ENCODE results near the gene MRPS12. TPM values are rescaled to one million over a fixed set of nuclear protein-coding genes. Genes with fewer than 3 reads are reported as not detected.

Gene MRPS12
- total and polyA plus RNA-seq, 9 of the 15 experiments (the other 6 are each of a cell fraction or from before 2014, with no cell fraction given), result 8.1 to 174 (median 52.0) TPM

- no peak for FAIRE-seq
- ATAC-seq, result peak; percentile 63
Observed at GRCh38 chr19:38917921-38918491, 12.7 kb upstream of the MRPS12 start.

More at GRCh38 chr19:38917921-38918491, 12.7 kb upstream of the MRPS12 start:
- Histone ChIP-seq H3K4me3 (no peak overlapping the region), H2AFZ (ENCODE audit: low read depth, low read length) (no peak overlapping the region), H4K20me1 (replicated peaks; ENCODE audit: control insufficient read depth, insufficient read depth, low read length) (no peaks in the 10 kb centered on the region), H3K9ac (ENCODE audit: insufficient read depth in 1 of 2, low read depth in 2 of 2, low read length in 2 of 2) (peak overlapping the region in 1 of 2 experiments; percentile 71; a peak in 2 of 4 replicates), H3K79me2 (ENCODE audit: control insufficient read depth, insufficient read depth, low read length) (no peaks in the 10 kb centered on the region), H3K4me2 (ENCODE audit: insufficient read depth, low read length) (no peak overlapping the region), H3K4me1 (replicated peaks in 1 of 2; ENCODE audit: control insufficient read depth in 2 of 2, insufficient read depth in 2 of 2, low read length in 2 of 2) (peaks cover 0 to 40% of the 10 kb centered on the region in 2 experiments; a peak in 3 of 5 replicates), H3K9me3 (replicated peaks; ENCODE audit: control insufficient read depth, insufficient read depth, low read depth, low read length) (no peaks in the 10 kb centered on the region), H3K36me3 (ENCODE audit: control insufficient read depth, insufficient read depth, low read length) (peaks cover 26% of the 10 kb centered on the region; the same call in 1 of the 3 replicates), H3K27me3 (ENCODE audit: control insufficient read depth in 2 of 2, insufficient read depth in 2 of 2, low read length in 2 of 2) (no peaks in the 10 kb centered on the region), H3K27ac (ENCODE audit: extremely low read depth, low read depth, low read length) (no peak overlapping the region), H3K9me1 (ENCODE audit: control insufficient read depth, insufficient read depth, low read length) (no peaks in the 10 kb centered on the region)
- no TSS peak for BruUV-seq (replicated peaks)
- intact Hi-C loops (cut with micrococcal nuclease), result no loop called here
- ChIA-PET CTCF (ENCODE audit: low intra/inter-chr PET ratio) (interaction anchor here (0.6 kb wide), 1 partner anchor 188 kb away, joined by 3 read pairs; no protein-coding TSS in a partner anchor), POLR2A (interaction anchor here (1.0 to 1.2 kb wide), 2 partner anchors 9 to 12 kb away, joined by 3 to 4 read pairs; no protein-coding TSS in a partner anchor)
- in situ Hi-C loops (cut with MboI), result no loop called here
- peak in 1 of 4 experiments; percentile 25 for DNase-seq (ENCODE audit: extremely low read depth in 1 of 4, low spot score in 3 of 4)
- WGBS (ENCODE audit: insufficient coverage, low coverage, missing lambda C conversion rate), result 78% methylated on average over 12 of the region's 13 CpGs
- TF ChIP-seq RUNX1 (IDR thresholded peaks at IDR 0.05; ENCODE audit: low read depth), result no peak
- TF ChIP-seq RNF2 (IDR thresholded peaks at IDR 0.05), result no peak
- peak; percentile 20 for TF ChIP-seq POLR2G (IDR thresholded peaks at IDR 0.05; ENCODE audit: low read depth, low read length)
- peak; percentile 20 to 31 (median 26); a peak in 3 of 6 replicates for TF ChIP-seq CTCF (IDR thresholded peaks at IDR 0.05 in 2 of 3, conservative IDR thresholded peaks at IDR 0.05 in 1 of 3; ENCODE audit: insufficient read depth in 2 of 3, low read depth in 1 of 3, low read length in 3 of 3)
- TF ChIP-seq MCM2 (IDR thresholded peaks at IDR 0.05; ENCODE audit: low read depth), result no peak
- no peak for TF ChIP-seq ZFPM2 (CRISPR knock-in tag; IDR thresholded peaks at IDR 0.05)
- TF ChIP-seq RAD21 (CRISPR knock-in tag; conservative IDR thresholded peaks at IDR 0.05 in 1 of 2, IDR thresholded peaks at IDR 0.05 in 1 of 2), result peak in 1 of 2 experiments; percentile 33; a peak in 2 of 4 replicates
- TF ChIP-seq CCNT2 (IDR thresholded peaks at IDR 0.05; ENCODE audit: borderline replicate concordance, extremely low read depth, insufficient read length, low read depth, low read length), result no peak
